A549 (cell line): ENCODE measurements around the gene KATNAL1. TPM values are rescaled to one million over a fixed set of nuclear protein-coding genes. Genes with fewer than 3 reads are reported as not detected.

Source experiments
- ATAC-seq, 2 experiments: fragments of 200-7000 bp in 1 of 2; fragments of >200 bp in 1 of 2; cut with Nextera tagmentation in 1 of 2; cut with Tn5 transposase in 1 of 2; 3 replicates each; pipeline versions ENCODE4 v1.8.0 to v1.9.1; 2018 to 2020; ENCODE audit warnings: mild to moderate bottlenecking in 1 of 2, moderate library complexity in 1 of 2
- CTCF ChIA-PET: fragments of 300-600 bp; sonication (Branson Sonifier 250); formaldehyde crosslinking; extraction: SDS; loops from one replicate; lab custom pipeline; 2021; ENCODE audit warnings: antibody characterized with exemption, inconsistent platforms; lab: Yijun Ruan, JAX
- POLR2A ChIA-PET: fragments of 350-600 bp; formaldehyde crosslinking; extraction: SDS; loops from one replicate; lab custom pipeline; 2021; ENCODE audit warnings: antibody characterized with exemption, inconsistent platforms; lab: Yijun Ruan, JAX
- DNase-seq, 2 experiments: peaks; one replicate each; pipeline versions ENCODE4 v3.0.0 to v3.0.0-alpha.2; 2011 to 2016; ENCODE audit warnings: low read depth in 1 of 2, low spot score in 1 of 2
- FAIRE-seq: peaks from 2 replicates; lab custom pipeline; 2011; peaks lifted over from hg19 to GRCh38; lab: Jason Lieb, UNC
- H3K27ac ChIP-seq, 2 experiments: fragments of >200 bp; sonication (Bioruptor Twin); formaldehyde crosslinking; 3 replicates each; pipeline ENCODE4 v1.5.1; 2016 to 2017
- H3K4me1 ChIP-seq: fragments of >200 bp; sonication (Bioruptor Twin); formaldehyde crosslinking; 3 replicates; pipeline ENCODE4 v1.6.1; 2016
- H3K4me2 ChIP-seq: fragments of >200 bp; sonication (Bioruptor Twin); formaldehyde crosslinking; 3 replicates; pipeline ENCODE4 v1.6.1; 2016
- H3K4me3 ChIP-seq: fragments of >200 bp; sonication (Bioruptor Twin); formaldehyde crosslinking; 3 replicates; pipeline ENCODE4 v1.5.1; 2016
- H3K9me3 ChIP-seq: fragments of >200 bp; sonication (Bioruptor Twin); formaldehyde crosslinking; 3 replicates; pipeline ENCODE4 v1.6.1; 2016
- BHLHE40 ChIP-seq: IDR thresholded peaks from 2 replicates; pipeline ENCODE4 v1.6.1; 2012; ENCODE audit warnings: low read depth, low read length, inconsistent platforms
- CEBPB ChIP-seq, 2 experiments: fragments of >200 bp in 1 of 2; sonication (Bioruptor Twin) in 1 of 2; formaldehyde crosslinking in 1 of 2; IDR thresholded peaks; 2 replicates each; pipeline ENCODE4 v1.6.1; 2012 to 2016
- EHMT2 ChIP-seq: fragments of 200-600 bp; sonication (generic); IDR thresholded peaks from 2 replicates; pipeline ENCODE4 v1.6.1; 2016; ENCODE audit warnings: antibody characterized with exemption, low read depth, mild to moderate bottlenecking, moderate library complexity
- EP300 ChIP-seq, 2 experiments: fragments of >200 bp; sonication (Bioruptor Twin); formaldehyde crosslinking; IDR thresholded peaks; 2 replicates in 1 of 2; 3 replicates in 1 of 2; pipeline ENCODE4 v1.6.1; 2016 to 2017
- ESRRA ChIP-seq: fragments of 150-350 bp; IDR thresholded peaks from 2 replicates; pipeline ENCODE4 v1.6.1; 2014; ENCODE audit warnings: mild to moderate bottlenecking, low read length, borderline replicate concordance
- FOSL2 ChIP-seq, 2 experiments: fragments of 450-650 bp in 1 of 2; fragments of >200 bp in 1 of 2; sonication (Bioruptor Twin) in 1 of 2; formaldehyde crosslinking; IDR thresholded peaks; 2 replicates each; pipeline versions ENCODE4 v1.5.0 to v1.6.1; 2016 to 2020; ENCODE audit warnings: mild to moderate bottlenecking in 1 of 2, moderate library complexity in 1 of 2
- HDAC2 ChIP-seq: fragments of 200-600 bp; sonication (generic); IDR thresholded peaks from 2 replicates; pipeline ENCODE4 v1.6.1; 2016
- HOXA7 ChIP-seq: fragments of 250-450 bp; sonication (Bioruptor Pico); IDR thresholded peaks from 2 replicates; pipeline ENCODE4 v1.5.0; 2020; ENCODE audit warnings: mild to moderate bottlenecking, moderate library complexity
- JUNB ChIP-seq: fragments of >200 bp; sonication (Bioruptor Twin); formaldehyde crosslinking; IDR thresholded peaks from 2 replicates; pipeline ENCODE4 v1.6.1; 2016
- KDM5A ChIP-seq: fragments of 200-600 bp; sonication (generic); IDR thresholded peaks from 2 replicates; pipeline ENCODE4 v1.6.1; 2016; ENCODE audit warnings: antibody characterized with exemption, mild to moderate bottlenecking
- MAFK ChIP-seq: fragments of 450-650 bp; IDR thresholded peaks from 2 replicates; pipeline ENCODE4 v1.6.1; 2014; ENCODE audit not compliant: partially characterized antibody
- MYC ChIP-seq: IDR thresholded peaks from 2 replicates; pipeline ENCODE4 v1.6.1; 2012; ENCODE audit warnings: mild to moderate bottlenecking, inconsistent platforms, low read length, improper control_type of control experiment, borderline replicate concordance
- NFE2L2 ChIP-seq: fragments of 150-350 bp; conservative IDR thresholded peaks from 2 replicates; pipeline ENCODE4 v1.6.1; 2014; ENCODE audit warnings: low read length
- NR3C1 ChIP-seq: fragments of >200 bp; sonication (Bioruptor Twin); formaldehyde crosslinking; IDR thresholded peaks from 3 replicates; pipeline ENCODE4 v1.6.1; 2017
- PHF8 ChIP-seq: fragments of 200-600 bp; sonication (generic); IDR thresholded peaks from 2 replicates; pipeline ENCODE4 v1.6.1; 2016; ENCODE audit warnings: low read depth, mild to moderate bottlenecking, antibody characterized with exemption, moderate library complexity, borderline replicate concordance
- POLR2A ChIP-seq: IDR thresholded peaks from 2 replicates; pipeline ENCODE4 v1.6.1; 2012; ENCODE audit warnings: mild to moderate bottlenecking, low read length
- RAD21 ChIP-seq, 2 experiments: fragments of >200 bp in 1 of 2; sonication (Bioruptor Twin) in 1 of 2; formaldehyde crosslinking in 1 of 2; IDR thresholded peaks in 1 of 2; conservative IDR thresholded peaks in 1 of 2; 2 replicates in 1 of 2; 3 replicates in 1 of 2; pipeline ENCODE4 v1.6.1; 2012 to 2018; ENCODE audit warnings: inconsistent platforms in 1 of 2
- RCOR1 ChIP-seq: fragments of 150-350 bp; IDR thresholded peaks from 2 replicates; pipeline ENCODE4 v1.6.1; 2014; ENCODE audit warnings: antibody characterized with exemption, low read length, low read depth
- SMC3 ChIP-seq: fragments of >200 bp; sonication (Bioruptor Twin); formaldehyde crosslinking; IDR thresholded peaks from 3 replicates; pipeline ENCODE4 v1.6.1; 2018; ENCODE audit warnings: inconsistent platforms
- TFCP2L1 ChIP-seq: fragments of 250-450 bp; sonication (Bioruptor Pico); IDR thresholded peaks from 2 replicates; pipeline ENCODE4 v1.5.0; 2021; ENCODE audit warnings: mild to moderate bottlenecking
- ZFP36 ChIP-seq: fragments of 450-650 bp; IDR thresholded peaks from 2 replicates; pipeline ENCODE4 v1.6.1; 2014; ENCODE audit warnings: borderline replicate concordance; ENCODE audit not compliant: partially characterized antibody
- ZSCAN20 ChIP-seq: fragments of 250-450 bp; sonication (Bioruptor Pico); IDR thresholded peaks from 2 replicates; pipeline ENCODE4 v1.8.0; 2022; ENCODE audit warnings: mild to moderate bottlenecking, moderate library complexity
- WGBS: methylation state at CpG from one replicate; pipeline ENCODE4 v1.1.6; 2017; ENCODE audit errors: missing lambda C conversion rate; 5-methylcytosine and 5-hydroxymethylcytosine counted together
- polyA plus RNA-seq, 4 experiments: library from polyadenylated mRNA; depleted of rRNA in 3 of 4; stranded (reverse); fragments of >200 nt; fragmentation: RNase III in 1 of 4; extraction: RNeasy Plus Mini Kit Qiagen cat#74134 plus additional on column Dnase treatment in 1 of 4; gene quantifications; 2 replicates in 3 of 4; 3 replicates in 1 of 4; pipeline ENCODE4 v1.2.3, GENCODE V29; 2011 to 2017
- TF ChIP-seq, protein P1 (sequence below): fragments of >200 bp; sonication (Bioruptor Twin); formaldehyde crosslinking; IDR thresholded peaks from 3 replicates; pipeline ENCODE4 v1.5.1; 2016
- TF ChIP-seq, protein P2 (sequence below): fragments of >200 bp; sonication (Bioruptor Twin); formaldehyde crosslinking; IDR thresholded peaks from 2 replicates; pipeline ENCODE4 v1.6.1; 2016
- TF ChIP-seq, protein P3 (sequence below): fragments of 450-650 bp; IDR thresholded peaks from 2 replicates; pipeline ENCODE4 v1.6.1; 2014; ENCODE audit warnings: antibody characterized with exemption
- TF ChIP-seq, protein P4 (sequence below): fragments of 150-350 bp; IDR thresholded peaks from 2 replicates; pipeline ENCODE4 v1.6.1; 2014; ENCODE audit warnings: low read depth, mild to moderate bottlenecking, low read length
- TF ChIP-seq, protein P5 (sequence below): IDR thresholded peaks from 2 replicates; pipeline ENCODE4 v1.6.1; 2012

Gene KATNAL1
- polyA plus RNA-seq, 2 of the 4 experiments (the other 2 are of a cell fraction): 7.9 to 10.5 TPM

DNA sequence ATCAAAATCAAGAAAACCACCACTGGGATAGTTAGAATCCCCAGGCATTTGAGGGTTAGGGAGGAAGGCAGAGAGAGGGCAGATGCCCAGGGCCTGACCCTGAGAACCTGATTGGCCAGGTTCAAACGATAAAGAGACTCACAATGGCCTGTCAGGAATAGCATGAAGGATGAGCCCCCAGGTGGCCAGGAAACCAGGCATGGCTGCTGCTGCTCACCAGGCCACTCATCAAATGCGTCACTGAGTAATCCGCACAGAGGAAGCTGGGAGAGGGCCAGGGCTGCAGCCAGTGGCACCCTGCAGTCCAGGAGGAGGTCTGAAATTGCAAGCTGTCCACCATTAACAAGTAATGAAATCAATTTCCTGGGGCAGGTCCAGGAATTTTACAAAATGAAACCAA lies 111.3 kb downstream of the KATNAL1 start:
- no peaks in the 10 kb centered on the region for H3K9me3 ChIP-seq
- CTCF ChIA-PET: no interaction called here
- H3K4me2 ChIP-seq: no peak overlapping the region
- FAIRE-seq (no peak), DNase-seq (no peak), ATAC-seq (no peak)
- TF ChIP-seq ESRRA: no peak
- TF ChIP-seq BHLHE40: no peak
- no peak for TF ChIP-seq ZSCAN20 (CRISPR knock-in tag)
- TF ChIP-seq FOSL2 (IDR thresholded peaks at IDR 0.05): no peak
- no peak for TF ChIP-seq FOSL2 (CRISPR knock-in tag; IDR thresholded peaks at IDR 0.05)
- no peak for TF ChIP-seq RCOR1
- TF ChIP-seq CEBPB (IDR thresholded peaks at IDR 0.05): no peak
- no peak for TF ChIP-seq NR3C1
- TF ChIP-seq EP300 (IDR thresholded peaks at IDR 0.05): no peak
- TF ChIP-seq ZFP36: no peak
- TF ChIP-seq, protein P1, sequence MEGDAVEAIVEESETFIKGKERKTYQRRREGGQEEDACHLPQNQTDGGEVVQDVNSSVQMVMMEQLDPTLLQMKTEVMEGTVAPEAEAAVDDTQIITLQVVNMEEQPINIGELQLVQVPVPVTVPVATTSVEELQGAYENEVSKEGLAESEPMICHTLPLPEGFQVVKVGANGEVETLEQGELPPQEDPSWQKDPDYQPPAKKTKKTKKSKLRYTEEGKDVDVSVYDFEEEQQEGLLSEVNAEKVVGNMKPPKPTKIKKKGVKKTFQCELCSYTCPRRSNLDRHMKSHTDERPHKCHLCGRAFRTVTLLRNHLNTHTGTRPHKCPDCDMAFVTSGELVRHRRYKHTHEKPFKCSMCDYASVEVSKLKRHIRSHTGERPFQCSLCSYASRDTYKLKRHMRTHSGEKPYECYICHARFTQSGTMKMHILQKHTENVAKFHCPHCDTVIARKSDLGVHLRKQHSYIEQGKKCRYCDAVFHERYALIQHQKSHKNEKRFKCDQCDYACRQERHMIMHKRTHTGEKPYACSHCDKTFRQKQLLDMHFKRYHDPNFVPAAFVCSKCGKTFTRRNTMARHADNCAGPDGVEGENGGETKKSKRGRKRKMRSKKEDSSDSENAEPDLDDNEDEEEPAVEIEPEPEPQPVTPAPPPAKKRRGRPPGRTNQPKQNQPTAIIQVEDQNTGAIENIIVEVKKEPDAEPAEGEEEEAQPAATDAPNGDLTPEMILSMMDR: no peak
- TF ChIP-seq MYC: no peak
- TF ChIP-seq HDAC2: no peak
- no peak for TF ChIP-seq NFE2L2
- no peak for TF ChIP-seq KDM5A
- no peak for TF ChIP-seq EHMT2
- no peak for TF ChIP-seq TFCP2L1 (CRISPR knock-in tag)
- TF ChIP-seq PHF8: no peak
- TF ChIP-seq HOXA7: no peak
- TF ChIP-seq, protein P2, sequence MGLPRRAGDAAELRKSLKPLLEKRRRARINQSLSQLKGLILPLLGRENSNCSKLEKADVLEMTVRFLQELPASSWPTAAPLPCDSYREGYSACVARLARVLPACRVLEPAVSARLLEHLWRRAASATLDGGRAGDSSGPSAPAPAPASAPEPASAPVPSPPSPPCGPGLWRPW: no peak
- no peaks in the 10 kb centered on the region for H3K4me1 ChIP-seq
- WGBS: 80% methylated on average over 3 of the region's 3 CpGs
- POLR2A ChIA-PET: no interaction called here
- no peak overlapping the region for H3K4me3 ChIP-seq
- H3K27ac ChIP-seq: no peak overlapping the region

DNA sequence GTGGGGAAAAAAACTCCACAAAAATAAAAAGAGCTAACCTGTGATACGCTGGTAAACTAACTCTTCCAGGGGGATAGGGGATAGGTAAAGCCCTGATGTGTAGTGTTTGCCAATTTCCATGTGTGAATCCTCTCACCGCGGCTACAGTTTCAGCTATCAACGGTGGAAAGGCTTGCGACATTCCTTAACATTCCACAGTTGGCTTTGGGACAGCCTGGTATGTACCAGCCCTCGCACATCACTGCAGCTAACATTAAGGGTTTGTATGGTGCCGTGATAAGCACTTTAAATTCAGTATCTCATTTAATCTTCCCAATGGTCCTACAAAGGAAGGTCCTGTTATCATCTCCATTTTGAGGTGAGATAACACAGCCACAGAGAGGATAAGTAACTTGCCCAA lies 112.4 kb downstream of the KATNAL1 start:
- Histone ChIP-seq H3K4me3 (no peak overlapping the region), H3K9me3 (no peaks in the 10 kb centered on the region), H3K4me1 (no peaks in the 10 kb centered on the region), H3K27ac (no peak overlapping the region), H3K4me2 (no peak overlapping the region)
- no peak for FAIRE-seq
- DNase-seq: no peak
- TF ChIP-seq JUNB (no peak), RAD21 (conservative IDR thresholded peaks at IDR 0.05 in 1 of 2, IDR thresholded peaks at IDR 0.05 in 1 of 2) (no peak), MAFK (no peak), SMC3 (no peak), ZFP36 (no peak), POLR2A (no peak), TFCP2L1 (CRISPR knock-in tag) (no peak)
- TF ChIP-seq, protein P3, sequence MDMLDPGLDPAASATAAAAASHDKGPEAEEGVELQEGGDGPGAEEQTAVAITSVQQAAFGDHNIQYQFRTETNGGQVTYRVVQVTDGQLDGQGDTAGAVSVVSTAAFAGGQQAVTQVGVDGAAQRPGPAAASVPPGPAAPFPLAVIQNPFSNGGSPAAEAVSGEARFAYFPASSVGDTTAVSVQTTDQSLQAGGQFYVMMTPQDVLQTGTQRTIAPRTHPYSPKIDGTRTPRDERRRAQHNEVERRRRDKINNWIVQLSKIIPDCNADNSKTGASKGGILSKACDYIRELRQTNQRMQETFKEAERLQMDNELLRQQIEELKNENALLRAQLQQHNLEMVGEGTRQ: no peak
- TF ChIP-seq, protein P4, sequence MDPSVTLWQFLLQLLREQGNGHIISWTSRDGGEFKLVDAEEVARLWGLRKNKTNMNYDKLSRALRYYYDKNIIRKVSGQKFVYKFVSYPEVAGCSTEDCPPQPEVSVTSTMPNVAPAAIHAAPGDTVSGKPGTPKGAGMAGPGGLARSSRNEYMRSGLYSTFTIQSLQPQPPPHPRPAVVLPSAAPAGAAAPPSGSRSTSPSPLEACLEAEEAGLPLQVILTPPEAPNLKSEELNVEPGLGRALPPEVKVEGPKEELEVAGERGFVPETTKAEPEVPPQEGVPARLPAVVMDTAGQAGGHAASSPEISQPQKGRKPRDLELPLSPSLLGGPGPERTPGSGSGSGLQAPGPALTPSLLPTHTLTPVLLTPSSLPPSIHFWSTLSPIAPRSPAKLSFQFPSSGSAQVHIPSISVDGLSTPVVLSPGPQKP: no peak
- TF ChIP-seq, protein P1: no peak
- TF ChIP-seq, protein P5, sequence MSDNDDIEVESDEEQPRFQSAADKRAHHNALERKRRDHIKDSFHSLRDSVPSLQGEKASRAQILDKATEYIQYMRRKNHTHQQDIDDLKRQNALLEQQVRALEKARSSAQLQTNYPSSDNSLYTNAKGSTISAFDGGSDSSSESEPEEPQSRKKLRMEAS: no peak
- no peak for ATAC-seq
- POLR2A ChIA-PET: no interaction called here
- CTCF ChIA-PET: interaction anchor here (1.9 kb wide), 1 partner anchor 9 kb away, joined by 5 read pairs; no protein-coding TSS in a partner anchor
- 96% methylated on average over 7 of the region's 7 CpGs for WGBS
